PFSK-1 (cell line): ENCODE measurements around the gene KRT81.
A peak's percentile ranks its signal among the peaks of the same experiment; 100 is the strongest.

Experiments
- FOXP2 ChIP-seq: optimal IDR thresholded peaks from 2 replicates; pipeline ENCODE3; 2011; ENCODE audit warnings: borderline replicate concordance, control low read depth, inconsistent platforms; ENCODE audit not compliant: insufficient read depth; ENCODE audit errors: extremely low read length, extremely low read depth
- POLR2AphosphoS5 ChIP-seq: IDR thresholded peaks from 2 replicates; pipeline ENCODE4 v1.6.1; 2012; ENCODE audit warnings: low read depth, mild to moderate bottlenecking, control low read depth, low read length, moderate library complexity
- SIN3A ChIP-seq: IDR thresholded peaks from 2 replicates; pipeline ENCODE4 v1.6.1; 2012; ENCODE audit warnings: mild to moderate bottlenecking, low read length, moderate library complexity, borderline replicate concordance; ENCODE audit not compliant: insufficient read depth
- TAF1 ChIP-seq: IDR thresholded peaks from 2 replicates; pipeline ENCODE4 v1.6.1; 2012; ENCODE audit warnings: low read length, control low read depth, borderline replicate concordance; ENCODE audit not compliant: insufficient read depth
- TF ChIP-seq, protein P1 (sequence below), 2 experiments: IDR thresholded peaks; 2 replicates each; pipeline versions ENCODE4 v1.6.1 to v1.8.0; 2011 to 2012; ENCODE audit warnings: low read depth in 2 of 2, low read length in 2 of 2, control low read depth in 1 of 2, inconsistent platforms in 1 of 2, mild to moderate bottlenecking in 1 of 2, moderate library complexity in 1 of 2; ENCODE audit not compliant: insufficient read depth in 1 of 2

KRT81 gene

DNA sequence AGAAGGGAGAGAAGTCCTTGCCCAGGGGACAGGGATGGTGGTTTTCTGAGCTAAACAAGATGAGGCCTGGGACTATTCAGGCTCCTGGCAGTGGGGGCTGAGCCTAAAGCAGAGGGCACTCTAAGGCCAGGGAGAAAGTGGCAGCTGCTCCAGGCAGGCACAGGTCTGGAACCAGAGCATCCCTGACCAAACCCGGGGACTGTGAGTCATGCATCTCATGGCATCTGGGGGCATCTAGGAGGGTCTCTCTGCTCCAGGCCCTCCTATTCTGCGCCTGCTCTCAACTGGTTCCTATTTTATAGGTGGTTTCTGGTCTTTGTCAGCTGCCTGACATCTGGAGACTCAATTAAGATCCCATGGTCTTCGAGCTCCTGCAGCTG, 46.7 kb downstream of the KRT81 start:
- TF ChIP-seq, protein P1, sequence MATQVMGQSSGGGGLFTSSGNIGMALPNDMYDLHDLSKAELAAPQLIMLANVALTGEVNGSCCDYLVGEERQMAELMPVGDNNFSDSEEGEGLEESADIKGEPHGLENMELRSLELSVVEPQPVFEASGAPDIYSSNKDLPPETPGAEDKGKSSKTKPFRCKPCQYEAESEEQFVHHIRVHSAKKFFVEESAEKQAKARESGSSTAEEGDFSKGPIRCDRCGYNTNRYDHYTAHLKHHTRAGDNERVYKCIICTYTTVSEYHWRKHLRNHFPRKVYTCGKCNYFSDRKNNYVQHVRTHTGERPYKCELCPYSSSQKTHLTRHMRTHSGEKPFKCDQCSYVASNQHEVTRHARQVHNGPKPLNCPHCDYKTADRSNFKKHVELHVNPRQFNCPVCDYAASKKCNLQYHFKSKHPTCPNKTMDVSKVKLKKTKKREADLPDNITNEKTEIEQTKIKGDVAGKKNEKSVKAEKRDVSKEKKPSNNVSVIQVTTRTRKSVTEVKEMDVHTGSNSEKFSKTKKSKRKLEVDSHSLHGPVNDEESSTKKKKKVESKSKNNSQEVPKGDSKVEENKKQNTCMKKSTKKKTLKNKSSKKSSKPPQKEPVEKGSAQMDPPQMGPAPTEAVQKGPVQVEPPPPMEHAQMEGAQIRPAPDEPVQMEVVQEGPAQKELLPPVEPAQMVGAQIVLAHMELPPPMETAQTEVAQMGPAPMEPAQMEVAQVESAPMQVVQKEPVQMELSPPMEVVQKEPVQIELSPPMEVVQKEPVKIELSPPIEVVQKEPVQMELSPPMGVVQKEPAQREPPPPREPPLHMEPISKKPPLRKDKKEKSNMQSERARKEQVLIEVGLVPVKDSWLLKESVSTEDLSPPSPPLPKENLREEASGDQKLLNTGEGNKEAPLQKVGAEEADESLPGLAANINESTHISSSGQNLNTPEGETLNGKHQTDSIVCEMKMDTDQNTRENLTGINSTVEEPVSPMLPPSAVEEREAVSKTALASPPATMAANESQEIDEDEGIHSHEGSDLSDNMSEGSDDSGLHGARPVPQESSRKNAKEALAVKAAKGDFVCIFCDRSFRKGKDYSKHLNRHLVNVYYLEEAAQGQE (IDR thresholded peaks at IDR 0.05; ENCODE audit: insufficient read depth in 1 of 2, low read depth in 2 of 2, low read length in 2 of 2) = no peak
- no peak for TF ChIP-seq TAF1
- TF ChIP-seq SIN3A = no peak
- no peak for TF ChIP-seq FOXP2
- no peak for TF ChIP-seq POLR2AphosphoS5

DNA sequence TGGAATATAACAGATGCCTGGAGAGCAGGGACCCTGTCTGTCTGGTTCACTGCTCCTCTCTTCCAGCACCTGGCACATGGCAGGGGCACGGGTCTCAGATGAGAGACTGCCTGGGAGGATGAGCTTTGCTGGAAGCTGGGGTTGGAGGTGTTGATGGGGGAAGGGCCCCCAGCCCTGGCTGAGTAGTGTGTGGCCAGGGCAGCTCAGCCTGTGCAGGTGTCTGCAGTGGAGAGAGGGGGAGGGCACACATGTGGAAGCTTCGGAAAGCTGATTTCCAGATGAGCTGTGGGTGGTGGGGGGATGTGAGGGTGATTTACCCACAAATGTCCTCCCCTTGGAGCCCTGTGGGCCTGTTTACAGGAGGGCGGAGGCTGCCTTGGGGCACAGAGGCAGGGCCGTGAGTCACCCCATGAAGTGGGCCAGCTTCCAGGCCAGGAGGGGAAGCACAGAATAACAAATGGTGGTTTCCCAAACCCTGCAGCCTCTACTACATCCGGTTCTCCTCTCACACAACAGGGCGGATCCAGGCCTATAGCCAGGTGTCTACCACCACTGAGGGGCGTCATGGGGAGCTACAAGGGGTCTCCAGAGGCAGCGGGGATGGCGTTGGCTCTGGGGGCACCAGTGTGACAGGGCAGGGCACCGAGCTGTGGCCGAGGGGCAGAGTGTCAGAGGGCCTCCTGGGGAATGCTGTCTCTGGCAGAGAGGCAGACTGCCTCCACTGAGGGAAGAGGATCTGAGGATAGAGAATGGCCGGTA, 47.3 kb downstream of the KRT81 start:
- TF ChIP-seq POLR2AphosphoS5 (no peak), FOXP2 (peak; percentile 93)

DNA sequence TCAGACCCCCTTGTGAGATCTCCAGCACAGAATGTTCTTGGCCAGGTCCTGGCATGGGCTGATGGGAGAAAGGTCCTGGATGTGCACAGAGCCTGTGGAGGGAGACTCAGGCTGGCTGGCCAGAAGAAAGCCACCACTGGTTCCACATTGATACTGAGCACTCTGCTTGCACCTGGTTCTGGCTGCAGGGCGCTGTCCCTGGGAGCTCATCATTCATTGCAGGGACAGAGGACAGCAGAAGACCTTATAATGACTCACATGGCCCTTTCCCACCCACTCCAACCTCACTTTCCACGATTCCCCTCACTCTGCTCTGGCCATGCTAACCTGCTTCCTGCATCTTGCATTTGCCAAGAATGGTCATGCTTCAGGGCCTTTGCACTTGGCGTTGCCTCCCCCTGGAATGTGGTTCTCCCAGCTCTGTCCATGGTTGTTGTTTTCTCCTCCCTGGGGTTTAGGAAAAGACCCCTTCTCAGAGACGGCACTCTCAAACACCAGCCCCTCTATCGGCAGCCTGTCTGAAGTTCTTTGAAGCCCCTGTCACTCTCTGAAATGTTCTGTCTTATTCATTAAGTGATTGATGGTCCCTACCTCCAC, 48.0 kb downstream of the KRT81 start:
- no peak for TF ChIP-seq SIN3A
- TF ChIP-seq, protein P1 (IDR thresholded peaks at IDR 0.05; ENCODE audit: insufficient read depth in 1 of 2, low read depth in 2 of 2, low read length in 2 of 2) = peak; percentile 73 to 89

DNA sequence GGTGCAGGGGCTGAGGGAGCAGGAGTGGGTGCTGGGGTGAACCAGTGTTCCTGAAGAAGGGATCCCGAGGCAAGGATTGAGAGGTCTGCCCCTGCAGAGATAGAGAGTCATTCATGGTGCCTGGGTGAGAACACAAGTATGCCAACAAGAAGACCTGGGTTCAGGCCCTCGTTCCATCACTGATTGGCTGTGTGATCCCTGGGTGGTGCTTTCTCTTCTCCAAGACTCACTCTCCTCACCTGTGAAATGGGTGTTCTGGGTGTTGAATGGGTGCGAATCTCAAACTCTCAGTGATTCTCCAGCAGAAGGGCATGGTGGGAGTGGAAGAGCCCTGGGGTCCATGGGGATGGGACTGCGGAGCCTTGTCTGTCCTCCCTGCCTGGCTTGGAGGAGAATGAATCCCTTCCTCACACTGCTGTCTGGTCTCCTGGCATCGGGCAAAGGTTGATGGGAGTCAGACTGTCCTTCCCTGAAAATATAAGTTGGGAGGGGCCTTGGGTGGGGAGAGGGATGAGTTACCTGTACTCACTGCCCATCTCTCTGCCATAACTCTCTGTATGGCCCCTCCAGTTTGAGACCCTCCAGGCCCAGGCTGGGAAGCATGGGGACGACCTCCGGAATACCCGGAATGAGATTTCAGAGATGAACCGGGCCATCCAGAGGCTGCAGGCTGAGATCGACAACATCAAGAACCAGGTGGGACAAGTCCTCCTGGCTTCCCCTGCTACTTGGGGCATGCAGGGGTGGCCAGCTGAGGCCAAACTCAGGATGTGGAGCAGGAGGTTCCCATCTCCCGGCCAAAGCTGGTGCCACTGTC, 48.7 kb downstream of the KRT81 start:
- TF ChIP-seq, protein P1 (IDR thresholded peaks at IDR 0.05; ENCODE audit: insufficient read depth in 1 of 2, low read depth in 2 of 2, low read length in 2 of 2) = no peak
- no peak for TF ChIP-seq SIN3A
- no peak for TF ChIP-seq TAF1
- TF ChIP-seq FOXP2 = no peak
- no peak for TF ChIP-seq POLR2AphosphoS5

DNA sequence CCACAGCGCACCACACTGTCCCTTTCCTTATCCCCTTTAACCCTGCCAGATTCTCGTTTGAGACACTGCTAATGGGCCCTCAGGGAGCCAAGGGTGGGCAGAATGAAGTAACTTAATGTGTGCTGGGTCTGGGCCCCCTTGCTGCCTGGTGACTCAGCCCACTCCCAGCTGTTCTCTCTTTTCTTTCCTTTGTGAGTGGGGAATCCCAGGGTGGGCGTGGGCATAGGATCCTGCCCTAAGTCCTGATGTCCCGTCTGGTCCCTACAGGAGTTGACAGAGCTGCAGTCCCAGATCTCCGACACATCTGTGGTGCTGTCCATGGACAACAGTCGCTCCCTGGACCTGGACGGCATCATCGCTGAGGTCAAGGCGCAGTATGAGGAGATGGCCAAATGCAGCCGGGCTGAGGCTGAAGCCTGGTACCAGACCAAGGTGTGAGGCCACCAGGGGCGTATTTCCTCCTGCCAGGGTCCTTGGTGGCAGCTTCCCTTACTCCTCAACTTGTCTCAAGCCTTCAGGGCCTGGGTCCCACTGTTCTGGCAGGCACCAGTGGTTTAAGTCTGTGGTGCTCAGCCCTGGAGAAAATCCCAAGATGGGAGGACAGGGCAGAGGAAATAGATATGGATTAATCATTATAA, 50.0 kb downstream of the KRT81 start:
- TF ChIP-seq FOXP2 = no peak
- no peak for TF ChIP-seq POLR2AphosphoS5
- TF ChIP-seq SIN3A = no peak
- no peak for TF ChIP-seq TAF1
- TF ChIP-seq, protein P1 (IDR thresholded peaks at IDR 0.05; ENCODE audit: insufficient read depth in 1 of 2, low read depth in 2 of 2, low read length in 2 of 2) = no peak
